ENCODE measurements around the gene NELFE.
"Not testable (repeated sequence)": the region's sequence is repeated elsewhere in the genome, so short reads cannot be mapped to it uniquely, and the experiment has no call there.

The NELFE gene

GRCh38 chr6:31958741-31959739, at the start of gene NELFE, which contains the start of gene SKIC2:
TSS of gene NELFE (minus strand) at chr6:31958971. CDS start at chr6:31958446, 525 bp downstream.
TSS of gene SKIC2 (plus strand) at chr6:31959175. CDS start at chr6:31959193, 18 bp downstream.
- peak within 1 kb of the TSS; percentile 73 to 100 for H3K4me3 ChIP-seq (replicated peaks in 1 of 2; ENCODE audit: low read depth in 2 of 2, low read length in 2 of 2)
- TF ChIP-seq CTCF (IDR thresholded peaks at IDR 0.05; ENCODE audit: low read depth, low read length) = no peak
- peak; percentile 98 to 99 for DNase-seq (ENCODE audit: low read depth in 2 of 2)

GRCh38 chr6:32008037-32008436, 49.3 kb upstream of the NELFE start:
- not testable (repeated sequence) for H3K4me3 ChIP-seq (replicated peaks in 1 of 2; ENCODE audit: low read depth in 2 of 2, low read length in 2 of 2); DNase-seq (ENCODE audit: low read depth in 2 of 2)

- not testable (repeated sequence) for DNase-seq (ENCODE audit: low read depth in 2 of 2); H3K4me3 ChIP-seq (replicated peaks in 1 of 2; ENCODE audit: low read depth in 2 of 2, low read length in 2 of 2)
Observed at GRCh38 chr6:32007086-32007485, 48.3 kb upstream of the NELFE start.

- H3K4me3 ChIP-seq (replicated peaks in 1 of 2; ENCODE audit: low read depth in 2 of 2, low read length in 2 of 2); DNase-seq (ENCODE audit: low read depth in 2 of 2): not testable (repeated sequence)
Observed at GRCh38 chr6:32005991-32006529, 47.3 kb upstream of the NELFE start.

- not testable (repeated sequence) for DNase-seq (ENCODE audit: low read depth in 2 of 2)
Observed at GRCh38 chr6:32005538-32005880, 46.7 kb upstream of the NELFE start.

GRCh38 chr6:32004864-32005537, 46.2 kb upstream of the NELFE start:
- H3K4me3 ChIP-seq (replicated peaks in 1 of 2; ENCODE audit: low read depth in 2 of 2, low read length in 2 of 2); DNase-seq (ENCODE audit: low read depth in 2 of 2): not testable (repeated sequence)

More at GRCh38 chr6:32005538-32005880, 46.7 kb upstream of the NELFE start:
- not testable (repeated sequence) for H3K4me3 ChIP-seq (replicated peaks in 1 of 2; ENCODE audit: low read depth in 2 of 2, low read length in 2 of 2)

- DNase-seq (ENCODE audit: low read depth in 2 of 2); H3K4me3 ChIP-seq (replicated peaks in 1 of 2; ENCODE audit: low read depth in 2 of 2, low read length in 2 of 2): not testable (repeated sequence)
Observed at GRCh38 chr6:32004393-32004792, 45.6 kb upstream of the NELFE start.

GRCh38 chr6:32003301-32003700, 44.5 kb upstream of the NELFE start:
- not testable (repeated sequence) for H3K4me3 ChIP-seq (replicated peaks in 1 of 2; ENCODE audit: low read depth in 2 of 2, low read length in 2 of 2); DNase-seq (ENCODE audit: low read depth in 2 of 2)

GRCh38 chr6:32002546-32003268, 43.9 kb upstream of the NELFE start:
- not testable (repeated sequence) for H3K4me3 ChIP-seq (replicated peaks in 1 of 2; ENCODE audit: low read depth in 2 of 2, low read length in 2 of 2); DNase-seq (ENCODE audit: low read depth in 2 of 2)

GRCh38 chr6:31996385-31996784, 37.6 kb upstream of the NELFE start:
- not testable (repeated sequence) for H3K4me3 ChIP-seq (replicated peaks in 1 of 2; ENCODE audit: low read depth in 2 of 2, low read length in 2 of 2); DNase-seq (ENCODE audit: low read depth in 2 of 2)

GRCh38 chr6:31994421-31994820, 35.6 kb upstream of the NELFE start:
- H3K4me3 ChIP-seq (replicated peaks in 1 of 2; ENCODE audit: low read depth in 2 of 2, low read length in 2 of 2) = not testable (repeated sequence)

GRCh38 chr6:31989363-31989762, 30.6 kb upstream of the NELFE start:
- not testable (repeated sequence) for DNase-seq (ENCODE audit: low read depth in 2 of 2); H3K4me3 ChIP-seq (replicated peaks in 1 of 2; ENCODE audit: low read depth in 2 of 2, low read length in 2 of 2)

More at GRCh38 chr6:31994421-31994820, 35.6 kb upstream of the NELFE start:
- DNase-seq (ENCODE audit: low read depth in 2 of 2) = not testable (repeated sequence)

GRCh38 chr6:31981744-31982143, 23.0 kb upstream of the NELFE start, which contains the start of gene C4A:
TSS of gene C4A (plus strand) at chr6:31982057. CDS start at chr6:31982108, 51 bp downstream.
- H3K4me3 ChIP-seq (replicated peaks in 1 of 2; ENCODE audit: low read depth in 2 of 2, low read length in 2 of 2); DNase-seq (ENCODE audit: low read depth in 2 of 2): not testable (repeated sequence)

GRCh38 chr6:31980998-31981397, 22.2 kb upstream of the NELFE start:
- not testable (repeated sequence) for H3K4me3 ChIP-seq (replicated peaks in 1 of 2; ENCODE audit: low read depth in 2 of 2, low read length in 2 of 2); DNase-seq (ENCODE audit: low read depth in 2 of 2)

GRCh38 chr6:31980195-31980876, 21.6 kb upstream of the NELFE start:
- not testable (repeated sequence) for DNase-seq (ENCODE audit: low read depth in 2 of 2); H3K4me3 ChIP-seq (replicated peaks in 1 of 2; ENCODE audit: low read depth in 2 of 2, low read length in 2 of 2)

All from cardiac fibroblast (primary cell).